ENCODE data around the gene OGA.

The OGA gene

GRCh38 chr10:101834341-101834740 lies 16.1 kb upstream of the OGA start:
- no peak for DNase-seq

GRCh38 chr10:101833466-101833865 lies 15.2 kb upstream of the OGA start:
- DNase-seq, result no peak

GRCh38 chr10:101832325-101832771 lies 14.1 kb upstream of the OGA start:
- DNase-seq, result no peak

GRCh38 chr10:101831169-101831811 lies 13.0 kb upstream of the OGA start:
- DNase-seq, result no peak

GRCh38 chr10:101830322-101831168 lies 12.3 kb upstream of the OGA start:
- DNase-seq, result peak; percentile 93

- peak; percentile 68 for DNase-seq
Observed at GRCh38 chr10:101829561-101830315, 11.5 kb upstream of the OGA start.

- no peak for DNase-seq
Observed at GRCh38 chr10:101828766-101829551, 10.7 kb upstream of the OGA start.

GRCh38 chr10:101827919-101828600 lies 9.8 kb upstream of the OGA start:
- no peak for DNase-seq

GRCh38 chr10:101826852-101827434 lies 8.7 kb upstream of the OGA start:
- DNase-seq, result no peak

- no peak for DNase-seq
Observed at GRCh38 chr10:101824736-101825135, 6.5 kb upstream of the OGA start.

- no peak for DNase-seq
Observed at GRCh38 chr10:101818872-101819633, 809 bp upstream of the OGA start.

- no peak for DNase-seq
Observed at GRCh38 chr10:101817337-101818118, 716 bp downstream of the OGA start.

GRCh38 chr10:101816913-101817336 lies 1.3 kb downstream of the OGA start:
- DNase-seq, result no peak

GRCh38 chr10:101816376-101816775 lies 1.9 kb downstream of the OGA start:
- no peak for DNase-seq

GRCh38 chr10:101814466-101815071 lies 3.7 kb downstream of the OGA start:
- no peak for DNase-seq

- no peak for DNase-seq
Observed at GRCh38 chr10:101812606-101813005, 5.6 kb downstream of the OGA start.

- DNase-seq, result no peak
Observed at GRCh38 chr10:101807158-101807557, 11.1 kb downstream of the OGA start.

- DNase-seq, result no peak
Observed at GRCh38 chr10:101803511-101803910, 14.7 kb downstream of the OGA start.

GRCh38 chr10:101797403-101798059 lies 20.7 kb downstream of the OGA start:
- no peak for DNase-seq

All from stimulated activated naive CD4-positive, alpha-beta T cell treated with Interleukin-2 at 50 U/mL for 16 hours (primary cell).